Mucosa of gallbladder (tissue), 1 donor: ENCODE measurements around the gene KDM4C. TPM values are rescaled to one million over a fixed set of nuclear protein-coding genes. Genes with fewer than 3 reads are reported as not detected.

Experiments used
- DNase-seq: peaks from one replicate; pipeline ENCODE4 v3.0.0-alpha.2; 2020; ENCODE audit warnings: low spot score
- total RNA-seq: library from RNA; stranded (reverse); gene quantifications from one replicate; pipeline ENCODE4 v1.2.1, GENCODE V29; 2021
- donor health status: DM: no; HTN: no; CAD: no.

Gene KDM4C
- total RNA-seq, 1 donor from 2014 or later: 43.1 TPM

- no peak for DNase-seq
Observed at GRCh38 chr9:6869081-6869948, 111.5 kb downstream of the KDM4C start.

DNA sequence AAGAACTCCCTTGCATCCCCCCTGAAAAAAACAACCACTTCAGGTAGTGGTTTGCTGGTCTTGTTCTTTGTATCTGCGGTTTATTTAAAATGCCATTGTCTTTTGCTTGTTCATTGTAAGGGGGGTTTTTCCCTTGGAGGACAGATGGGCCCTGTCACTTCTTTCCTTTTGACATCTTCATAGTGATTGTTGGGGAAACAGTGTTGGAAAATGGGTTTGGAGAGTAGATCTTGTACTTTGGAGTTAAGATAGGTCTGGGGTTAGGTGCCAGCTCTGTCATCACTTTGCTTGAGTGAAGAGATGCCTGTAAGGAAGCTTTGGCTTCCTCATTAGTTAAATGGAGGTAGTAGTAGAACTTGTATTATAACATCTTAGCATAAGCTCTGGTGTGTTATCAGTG, 112.4 kb downstream of the KDM4C start:
- no peak for DNase-seq

GRCh38 chr9:6870650-6871477, 113.1 kb downstream of the KDM4C start:
- DNase-seq: no peak

- DNase-seq: no peak
Observed at GRCh38 chr9:6873857-6874256, 116.1 kb downstream of the KDM4C start.

DNA sequence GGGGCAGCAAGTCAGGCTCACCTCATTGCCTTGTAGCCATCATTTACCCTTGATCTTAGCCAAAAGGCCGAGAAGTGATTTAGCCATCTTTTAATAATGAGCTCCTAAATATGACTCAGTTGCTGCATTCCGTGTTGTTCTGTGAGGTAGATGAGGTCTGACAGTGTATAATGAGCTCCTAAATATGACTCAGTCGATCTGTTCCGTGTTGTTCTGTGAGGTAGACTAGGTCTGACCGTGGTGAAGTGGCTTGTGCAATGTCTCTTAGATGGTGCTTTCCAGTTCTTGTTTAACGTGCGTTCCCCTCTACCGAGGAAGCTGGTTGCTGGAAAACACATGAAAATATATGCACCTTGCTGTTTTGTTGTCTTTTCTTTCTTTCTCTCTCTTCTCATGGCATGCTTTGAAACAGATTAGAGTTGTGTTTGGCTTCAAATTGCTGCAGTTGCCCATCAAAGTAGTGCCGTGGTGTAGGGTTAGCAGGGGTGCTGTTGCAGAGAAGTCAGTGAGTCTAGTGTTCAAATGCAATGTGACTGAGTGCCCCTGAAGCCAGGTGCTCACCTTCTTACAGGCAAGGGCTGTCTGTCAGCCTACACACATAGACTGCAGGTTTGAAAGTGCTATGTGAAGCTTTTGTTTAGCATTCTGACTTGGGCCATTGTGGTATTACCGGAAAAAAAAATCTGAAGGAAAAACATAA, 118.6 kb downstream of the KDM4C start:
- DNase-seq: no peak

DNA sequence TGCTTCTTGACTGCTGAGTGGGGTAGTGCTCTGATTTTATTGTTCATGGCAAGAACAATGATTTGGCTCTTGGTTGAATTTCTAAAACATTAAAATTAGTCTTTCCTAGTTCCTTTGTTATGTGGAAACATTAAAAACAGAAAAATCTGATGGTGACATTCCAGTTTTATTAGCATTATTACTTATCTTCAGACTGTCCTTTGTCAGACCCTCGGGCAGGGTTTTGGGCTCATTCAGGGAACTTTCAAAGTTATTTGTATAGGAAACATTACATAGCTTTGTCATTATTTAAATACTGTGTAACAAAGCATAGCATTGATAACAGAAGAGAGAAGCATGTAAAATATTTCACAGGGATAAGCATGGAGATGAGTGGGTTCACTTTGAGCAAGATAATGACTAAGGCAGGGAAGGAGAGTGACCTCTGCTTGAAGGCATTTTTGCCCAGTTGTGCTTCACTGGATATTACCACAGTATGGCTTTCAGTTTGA, 119.9 kb downstream of the KDM4C start:
- no peak for DNase-seq

GRCh38 chr9:6880626-6881025, 122.9 kb downstream of the KDM4C start:
- no peak for DNase-seq

- no peak for DNase-seq
Observed at GRCh38 chr9:6884101-6884500, 126.3 kb downstream of the KDM4C start.

- no peak for DNase-seq
Observed at GRCh38 chr9:6884990-6885389, 127.2 kb downstream of the KDM4C start.

DNA sequence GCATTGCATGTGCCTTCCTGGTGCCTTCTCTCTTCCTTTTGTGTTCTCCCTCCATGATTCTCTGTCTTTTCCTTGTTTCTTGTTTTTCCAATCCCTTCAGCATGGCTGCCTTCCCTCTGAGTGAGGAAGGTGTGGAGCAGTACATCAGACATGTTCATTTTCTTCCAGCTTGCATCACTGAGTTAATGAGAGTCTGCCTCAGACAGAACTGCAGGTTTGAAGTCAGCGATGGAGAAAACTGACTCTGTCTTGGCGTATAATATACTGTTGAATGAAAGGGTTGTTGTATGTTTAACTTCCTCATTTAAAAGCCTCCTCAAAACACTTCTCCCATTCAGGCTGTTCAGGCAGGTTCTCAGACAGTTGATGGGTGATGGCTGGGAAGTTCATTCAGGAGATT, 129.3 kb downstream of the KDM4C start:
- no peak for DNase-seq

GRCh38 chr9:6889868-6890267, 132.1 kb downstream of the KDM4C start:
- no peak for DNase-seq

- DNase-seq: no peak
Observed at GRCh38 chr9:6893350-6894131, 135.8 kb downstream of the KDM4C start.

- DNase-seq: no peak
Observed at GRCh38 chr9:6894135-6894534, 136.4 kb downstream of the KDM4C start.

DNA sequence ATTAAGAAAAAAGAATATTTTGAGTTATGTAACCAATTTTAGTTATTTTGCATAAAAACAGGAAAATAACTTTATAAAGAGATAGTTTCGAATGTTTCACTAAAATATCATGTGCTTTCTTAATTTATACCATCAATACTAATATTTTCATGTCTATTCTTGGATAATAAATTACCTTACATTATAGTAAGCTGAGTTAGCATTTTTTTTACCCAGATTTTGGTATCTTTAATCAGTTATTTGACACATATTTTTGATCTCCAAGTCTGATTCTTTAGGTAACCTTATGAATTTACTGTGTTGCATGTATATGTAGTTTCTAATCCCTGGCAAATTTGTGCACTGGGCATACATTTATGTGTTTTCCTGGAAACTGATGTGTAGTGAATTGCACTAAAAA, 138.0 kb downstream of the KDM4C start:
- no peak for DNase-seq

DNA sequence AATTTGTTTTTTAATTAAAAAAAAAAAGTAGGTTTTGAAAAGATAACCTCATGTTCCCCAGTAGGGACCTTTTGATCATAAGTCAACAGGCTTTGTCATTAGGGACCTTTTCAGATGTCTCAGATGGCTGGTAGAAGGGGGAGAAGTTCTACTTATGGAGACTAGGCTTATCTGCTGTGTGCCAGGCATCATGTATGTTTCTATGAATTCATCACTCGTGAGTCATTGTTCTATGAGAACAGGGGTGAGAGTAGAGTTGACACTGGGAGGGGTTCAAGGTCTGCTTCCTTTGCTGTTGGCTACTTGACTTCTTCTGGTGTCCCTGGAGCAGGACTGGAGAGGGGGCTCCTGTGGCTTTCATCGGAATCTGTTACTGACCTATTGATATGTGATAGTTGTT, 138.8 kb downstream of the KDM4C start:
- DNase-seq: no peak

DNA sequence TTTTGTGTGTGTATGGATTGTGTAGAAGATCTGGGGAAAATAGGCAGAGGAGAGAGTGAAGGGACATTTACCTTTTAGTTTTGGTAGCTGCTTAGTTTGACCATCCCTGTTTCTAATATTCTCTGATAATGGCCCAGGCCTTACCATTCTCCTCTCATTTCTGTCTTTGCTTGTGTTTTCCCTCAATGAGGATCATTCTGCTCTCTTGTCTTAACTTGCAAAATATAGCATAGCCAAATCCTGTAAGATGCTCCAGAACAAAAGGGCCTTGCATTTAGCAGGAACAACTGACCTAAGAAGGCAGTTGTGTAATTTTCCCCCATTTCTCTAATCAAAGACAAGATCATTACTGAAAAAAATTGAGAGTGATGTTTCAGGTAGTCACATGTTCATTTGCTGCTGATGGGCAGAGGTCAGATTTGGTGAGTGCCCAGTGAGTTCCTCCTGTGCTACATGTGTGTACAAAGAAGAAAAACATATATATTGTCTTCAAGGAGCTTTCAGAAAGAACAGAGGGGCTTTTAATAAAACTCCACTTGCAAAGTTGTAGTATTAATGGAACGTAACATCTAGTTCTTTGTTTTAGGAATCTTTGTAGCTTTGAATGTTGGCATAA, 139.5 kb downstream of the KDM4C start:
- no peak for DNase-seq

DNA sequence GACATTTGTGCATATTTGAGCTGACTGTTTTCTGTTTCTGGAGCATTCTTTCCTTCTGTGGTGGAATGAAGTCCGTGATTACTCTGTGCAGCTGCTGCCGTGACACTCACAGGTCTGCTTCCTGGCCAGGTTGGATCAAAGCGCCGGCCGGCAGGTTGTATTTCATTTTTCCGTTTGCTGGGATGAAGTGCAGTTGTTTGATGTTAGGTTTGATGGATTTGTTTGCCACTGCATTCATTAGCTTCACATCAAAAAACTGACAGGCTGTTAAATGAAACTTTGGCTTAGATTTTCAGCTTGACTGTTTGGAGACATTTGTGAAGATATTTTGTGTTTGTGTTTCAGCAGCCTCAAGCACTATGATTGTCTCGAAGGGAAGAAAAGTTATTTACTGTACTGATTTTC, 140.1 kb downstream of the KDM4C start:
- DNase-seq: no peak

DNA sequence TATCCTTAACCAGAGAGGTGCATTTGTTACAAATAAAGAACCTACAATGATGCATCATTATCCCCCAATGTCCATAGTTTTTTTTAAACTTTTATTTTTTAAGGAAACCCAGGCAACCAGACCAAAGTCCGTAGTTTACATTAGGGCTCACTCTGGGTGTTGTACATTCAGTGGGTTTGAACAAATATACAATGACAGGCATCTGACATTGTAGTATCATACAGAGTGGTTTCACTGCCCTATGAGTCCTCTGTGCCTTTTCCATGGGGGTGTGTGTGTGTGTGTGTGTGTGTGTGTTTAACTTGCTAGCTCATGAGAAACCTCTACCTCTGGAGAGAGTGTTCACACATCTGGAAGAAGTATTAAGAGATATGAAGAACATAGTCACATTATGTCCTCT, 141.5 kb downstream of the KDM4C start:
- DNase-seq: no peak

DNA sequence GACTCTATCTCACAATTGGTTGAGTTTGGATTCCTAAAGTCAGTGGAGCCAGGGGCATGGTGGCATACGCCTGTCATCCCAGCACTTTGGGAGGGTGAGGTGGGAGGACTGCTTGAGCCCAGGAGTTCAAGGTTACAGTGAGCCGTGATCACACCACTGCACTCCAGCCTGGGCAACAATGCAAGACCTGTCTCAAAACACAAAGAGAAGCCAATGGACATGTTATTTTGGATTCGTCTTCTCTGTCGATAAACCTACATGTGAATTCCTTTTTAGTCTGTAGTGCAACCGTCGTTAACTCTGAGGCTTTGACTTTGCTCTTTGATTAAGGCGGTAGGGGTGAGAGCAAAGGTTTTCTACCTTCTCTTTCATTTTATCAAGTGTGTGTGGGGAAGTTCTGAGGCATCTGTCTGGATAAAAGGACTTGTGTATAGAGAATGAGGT, 142.7 kb downstream of the KDM4C start:
- DNase-seq: no peak

GRCh38 chr9:6901180-6901579, 143.4 kb downstream of the KDM4C start:
- no peak for DNase-seq

DNA sequence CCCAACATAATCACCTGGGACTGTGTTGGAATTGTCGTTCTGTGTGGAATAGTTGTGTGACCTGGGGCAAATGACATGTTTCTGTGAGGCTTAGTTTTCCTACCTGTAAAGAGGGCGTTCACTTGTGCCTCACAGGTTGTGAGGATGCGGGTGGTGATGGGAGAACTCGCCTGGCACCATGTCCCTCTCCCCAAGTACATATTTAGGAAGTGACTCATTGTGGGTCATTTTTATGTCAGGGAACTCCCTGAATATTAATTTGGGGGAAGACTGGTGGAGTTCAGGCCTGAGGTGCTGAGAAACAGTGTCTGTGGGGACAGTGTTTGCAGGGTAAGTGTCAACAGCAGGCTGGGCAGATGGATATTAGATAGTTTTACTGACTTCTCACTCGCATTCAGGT, 144.7 kb downstream of the KDM4C start:
- no peak for DNase-seq
